T-cell (primary cell): Measurements from ENCODE around the gene NSD2. TPM values are rescaled to one million over a fixed set of nuclear protein-coding genes. Genes with fewer than 3 reads are reported as not detected.
A peak's percentile ranks its signal among the peaks of the same experiment; 100 is the strongest.

ENCODE experiments used
- ATAC-seq, 4 experiments: fragments of 200-7000 bp in 3 of 4; fragments of 150-1000 bp in 1 of 4; cut with Tn5 transposase; replicated peaks in 1 of 4; 1 replicate in 3 of 4; 2 replicates in 1 of 4; pipeline ENCODE4 v1.10.0; 2021; ENCODE audit warnings: moderate library complexity in 3 of 4, mild to moderate bottlenecking in 2 of 4, moderate number of reproducible peaks in 1 of 4
- CTCF ChIA-PET, 2 donors: fragments of 300-600 bp; sonication (Branson Sonifier 250); formaldehyde crosslinking; loops; one replicate each; lab custom pipeline; 2022; ENCODE audit warnings: antibody characterized with exemption in 2 of 2; lab: Charles Lee
- POLR2A ChIA-PET, 2 donors: fragments of 300-600 bp; sonication (Branson Sonifier 250); formaldehyde crosslinking; loops; one replicate each; lab custom pipeline; 2022; ENCODE audit warnings: antibody characterized with exemption in 2 of 2; lab: Charles Lee
- DNase-seq, 35 experiments: peaks; one replicate each; pipeline versions ENCODE4 v3.0.0 to v3.0.0-alpha.2; 2013 to 2023
- H3K27ac ChIP-seq: one replicate; pipeline ENCODE4 v1.5.1; 2013; ENCODE audit warnings: low read length
- H3K27me3 ChIP-seq, 2 experiments: replicated peaks in 1 of 2; 1 replicate in 1 of 2; 2 replicates in 1 of 2; pipeline versions ENCODE4 v1.6.1 to v1.7.0; 2013; ENCODE audit warnings: low read length in 1 of 2, mixed read lengths in 1 of 2; ENCODE audit not compliant: control insufficient read depth in 2 of 2, insufficient read depth in 2 of 2; ENCODE audit errors: extremely low read depth in 1 of 2
- H3K36me3 ChIP-seq, 2 donors: 1 replicate in 1 of 2; 2 replicates in 1 of 2; pipeline versions ENCODE4 v1.6.1 to v1.7.0; 2013; ENCODE audit warnings: low read length in 1 of 2; ENCODE audit not compliant: control insufficient read depth in 2 of 2, insufficient read depth in 1 of 2; ENCODE audit errors: extremely low read depth in 1 of 2
- H3K4me1 ChIP-seq, 2 experiments: 1 replicate in 1 of 2; 2 replicates in 1 of 2; pipeline versions ENCODE4 v1.6.1 to v1.7.0; 2013; ENCODE audit warnings: low read length in 2 of 2, mixed read lengths in 1 of 2; ENCODE audit not compliant: insufficient read depth in 2 of 2, control insufficient read depth in 1 of 2; ENCODE audit errors: extremely low read depth in 1 of 2
- H3K4me3 ChIP-seq, 2 donors: 1 replicate in 1 of 2; 2 replicates in 1 of 2; pipeline versions ENCODE4 v1.5.1 to v1.7.0; 2013; ENCODE audit warnings: mild to moderate bottlenecking in 2 of 2, low read length in 1 of 2, moderate library complexity in 1 of 2; ENCODE audit not compliant: control insufficient read depth in 1 of 2; ENCODE audit errors: extremely low read depth in 1 of 2
- H3K9me3 ChIP-seq: 2 replicates; pipeline ENCODE4 v1.7.0; 2013
- H3K27ac Mint-ChIP-seq, 2 donors: one replicate each; pipeline ENCODE4 v1.8.0; 2020 to 2021; ENCODE audit warnings: mild to moderate bottlenecking in 2 of 2, mixed read lengths in 2 of 2
- H3K27me3 Mint-ChIP-seq, 2 donors: one replicate each; pipeline ENCODE4 v1.8.0; 2021 to 2022; ENCODE audit warnings: mixed read lengths in 2 of 2
- H3K36me3 Mint-ChIP-seq: one replicate; pipeline ENCODE4 v1.8.0; 2021; ENCODE audit warnings: mixed read lengths
- H3K4me1 Mint-ChIP-seq, 3 donors: one replicate each; pipeline ENCODE4 v1.8.0; 2020 to 2022; ENCODE audit warnings: mixed read lengths in 3 of 3, mild to moderate bottlenecking in 1 of 3
- H3K4me3 Mint-ChIP-seq, 3 donors: one replicate each; pipeline ENCODE4 v1.8.0; 2020 to 2022; ENCODE audit warnings: mild to moderate bottlenecking in 3 of 3, mixed read lengths in 3 of 3, moderate library complexity in 3 of 3
- H3K9me3 Mint-ChIP-seq, 3 donors: one replicate each; pipeline ENCODE4 v1.8.0; 2020 to 2022; ENCODE audit warnings: mixed read lengths in 3 of 3
- WGBS: methylation state at CpG from one replicate; pipeline ENCODE4 v1.1.5; 2013; ENCODE audit warnings: missing lambda C conversion rate; ENCODE audit not compliant: insufficient coverage; 5-methylcytosine and 5-hydroxymethylcytosine counted together
- total RNA-seq, 35 experiments: library from RNA in 6 of 35; stranded (reverse) in 6 of 35; fragments of 120-200 nt in 1 of 35; gene quantifications; one replicate each; pipeline versions ENCODE4 v1.2.1 to v1.2.4 and lab custom pipeline; 2013 to 2026

Gene NSD2
- total RNA-seq, 5 donors from 2014 or later (not counting 1 experiment from before 2014, with no cell fraction given) = 40.8 to 55.3 (median 48.3) TPM

DNA sequence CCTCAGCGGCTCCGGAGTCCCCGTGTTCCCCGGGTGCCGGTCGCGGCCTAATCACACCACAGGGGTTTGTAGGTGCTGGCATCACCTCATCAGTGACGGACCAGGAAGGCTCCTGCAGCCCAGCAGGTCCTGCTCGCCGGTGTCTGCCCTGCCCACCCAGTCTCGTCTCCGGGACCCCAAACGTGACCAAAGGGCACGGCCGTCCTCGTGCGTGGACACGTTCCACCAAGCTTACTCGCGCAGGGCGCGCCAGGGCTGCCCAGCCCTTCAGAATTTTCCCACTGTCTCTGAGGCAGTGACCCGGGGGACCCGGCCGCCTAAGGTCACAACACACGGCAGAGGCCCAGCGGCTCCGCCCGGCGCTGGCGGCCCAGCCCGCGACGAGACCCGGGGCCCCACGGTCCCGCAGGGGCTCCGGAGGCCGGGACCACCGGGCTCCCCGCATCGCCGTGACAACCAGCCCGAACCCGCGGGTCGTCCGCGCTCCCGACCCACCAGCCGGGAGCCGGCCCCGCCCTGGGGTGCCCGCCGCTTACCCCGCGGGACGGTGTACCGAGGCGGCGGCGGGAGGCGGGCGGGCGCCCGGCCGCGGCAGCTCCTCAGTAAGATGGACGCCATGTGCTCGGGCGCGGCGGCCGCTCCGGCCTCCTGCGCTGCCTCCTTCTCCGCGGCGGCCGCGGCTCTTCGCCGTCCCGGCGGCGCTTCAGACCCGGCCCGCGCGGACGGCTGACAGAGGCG, 15.7 kb upstream of the NSD2 start:
- DNase-seq = peak in 6 of 35 experiments; percentile 4 to 34 (median 8)
- peaks cover 0 to 3% of the 10 kb centered on the region in 2 experiments for H3K27me3 ChIP-seq
- H3K9me3 ChIP-seq = no peaks in the 10 kb centered on the region
- no peaks in the 10 kb centered on the region for H3K27me3 Mint-ChIP-seq
- H3K4me1 Mint-ChIP-seq = peaks cover 38 to 48% (median 42%) of the 10 kb centered on the region in 3 donors
- CTCF ChIA-PET = no interaction called here
- peak overlapping the region; percentile 9 for H3K27ac ChIP-seq
- peak overlapping the region; percentile 52 to 86 for H3K4me3 ChIP-seq
- H3K4me1 ChIP-seq = peaks cover 19 to 51% of the 10 kb centered on the region in 2 experiments
- H3K4me3 Mint-ChIP-seq = peak overlapping the region; percentile 75 to 85 (median 84)
- H3K27ac Mint-ChIP-seq = no peak overlapping the region
- peaks cover 0 to 5% of the 10 kb centered on the region in 2 donors for H3K36me3 ChIP-seq
- H3K9me3 Mint-ChIP-seq = no peaks in the 10 kb centered on the region
- WGBS = under 1% methylated on average over 92 of the region's 92 CpGs
- POLR2A ChIA-PET = interaction anchor here in 1 of 2 donors (0.6 to 0.7 kb wide), 2 partner anchors 15 to 1137 kb away, joined by 3 read pairs; partner anchors contain the start of gene NSD2
- no peaks in the 10 kb centered on the region for H3K36me3 Mint-ChIP-seq
- peak; percentile 19 to 28 (median 26) for ATAC-seq

- Histone ChIP-seq H3K9me3 (no peaks in the 10 kb centered on the region), H3K4me1 (peaks cover 16 to 48% of the 10 kb centered on the region in 2 experiments), H3K27ac (peak within 1 kb of the TSS; percentile 9), H3K4me3 (peak within 1 kb of the TSS; percentile 76 to 86), H3K27me3 (peaks cover 0 to 3% of the 10 kb centered on the region in 2 experiments), H3K36me3 (peaks cover 0 to 5% of the 10 kb centered on the region in 2 donors)
- Mint-ChIP-seq H3K36me3 (no peaks in the 10 kb centered on the region), H3K27me3 (no peaks in the 10 kb centered on the region), H3K9me3 (no peaks in the 10 kb centered on the region), H3K27ac (peak within 1 kb of the TSS; percentile 46 to 74), H3K4me1 (peaks cover 33 to 42% (median 36%) of the 10 kb centered on the region in 3 donors), H3K4me3 (peak within 1 kb of the TSS; percentile 80 to 85 (median 84))
- under 1% methylated on average over 107 of the region's 107 CpGs for WGBS
- CTCF ChIA-PET = no interaction called here
- ATAC-seq (peak; percentile 95 to 98 (median 97)), DNase-seq (peak; percentile 80 to 94 (median 87))
- POLR2A ChIA-PET = interaction anchor here in 1 of 2 donors (0.7 kb wide), 1 partner anchor 15 kb away, joined by 3 read pairs; the partner anchor contains the start of gene NSD2
Measured at GRCh38 chr4:1856071-1856942, 14.9 kb upstream of the NSD2 start, which contains the start of gene LETM1. Gene LETM1 (minus strand): TSS chr4:1856156. CDS start chr4:1855950, 206 bp downstream.

DNA sequence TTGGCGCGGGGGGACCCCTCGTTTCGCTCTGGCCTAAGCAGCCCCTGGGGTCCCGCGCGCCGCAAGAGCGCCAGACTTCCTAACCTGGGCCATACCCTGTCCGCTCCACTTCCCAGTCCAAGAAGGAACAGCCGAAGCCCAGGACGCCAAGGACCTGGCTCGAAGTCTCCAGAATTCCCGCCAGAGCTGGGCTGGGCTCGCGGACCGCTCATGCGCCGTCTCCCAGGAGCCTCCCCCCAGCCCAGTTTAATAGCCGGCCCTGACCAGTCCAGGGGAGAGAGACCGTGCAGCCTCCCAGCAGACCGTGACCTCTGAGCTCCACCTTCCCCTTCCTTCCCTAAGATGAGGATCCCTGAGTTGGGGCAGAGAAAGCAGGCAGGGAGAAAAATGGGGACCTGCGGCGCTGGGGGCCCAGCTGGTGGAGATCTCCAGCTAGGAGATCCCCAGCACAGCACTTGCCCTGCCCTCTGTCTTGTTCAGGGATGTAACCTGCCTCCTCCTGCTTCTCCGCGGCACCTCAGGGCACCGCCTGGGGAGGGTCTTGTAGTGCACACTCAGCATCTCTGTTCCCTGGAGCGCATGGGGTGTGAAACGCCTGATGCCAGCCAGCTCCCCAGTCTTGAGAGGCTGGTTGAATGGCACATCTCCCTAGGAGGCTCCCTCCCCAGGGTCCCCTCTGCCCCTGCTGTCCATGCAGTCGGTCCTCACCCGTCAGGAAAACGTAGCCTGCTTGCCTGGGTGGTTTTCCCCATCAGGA, 14.1 kb upstream of the NSD2 start:
- peak overlapping the region; percentile 19 to 74 for H3K27ac Mint-ChIP-seq
- Histone ChIP-seq H3K27ac (no peak overlapping the region), H3K4me3 (peak overlapping the region; percentile 76 to 86), H3K4me1 (peaks cover 20 to 47% of the 10 kb centered on the region in 2 experiments), H3K27me3 (peaks cover 0 to 3% of the 10 kb centered on the region in 2 experiments), H3K9me3 (no peaks in the 10 kb centered on the region), H3K36me3 (peaks cover 0 to 5% of the 10 kb centered on the region in 2 donors)
- no peaks in the 10 kb centered on the region for H3K36me3 Mint-ChIP-seq
- peaks cover 33 to 41% (median 36%) of the 10 kb centered on the region in 3 donors for H3K4me1 Mint-ChIP-seq
- CTCF ChIA-PET = interaction anchor here in 1 of 2 donors (0.9 kb wide), 1 partner anchor 47 kb away, joined by 3 read pairs; no protein-coding TSS in a partner anchor
- no peak for DNase-seq
- 33% methylated on average over 19 of the region's 32 CpGs for WGBS
- no peak for ATAC-seq
- POLR2A ChIA-PET = no interaction called here
- no peaks in the 10 kb centered on the region for H3K9me3 Mint-ChIP-seq
- no peaks in the 10 kb centered on the region for H3K27me3 Mint-ChIP-seq
- peak overlapping the region; percentile 73 to 79 (median 75) for H3K4me3 Mint-ChIP-seq

DNA sequence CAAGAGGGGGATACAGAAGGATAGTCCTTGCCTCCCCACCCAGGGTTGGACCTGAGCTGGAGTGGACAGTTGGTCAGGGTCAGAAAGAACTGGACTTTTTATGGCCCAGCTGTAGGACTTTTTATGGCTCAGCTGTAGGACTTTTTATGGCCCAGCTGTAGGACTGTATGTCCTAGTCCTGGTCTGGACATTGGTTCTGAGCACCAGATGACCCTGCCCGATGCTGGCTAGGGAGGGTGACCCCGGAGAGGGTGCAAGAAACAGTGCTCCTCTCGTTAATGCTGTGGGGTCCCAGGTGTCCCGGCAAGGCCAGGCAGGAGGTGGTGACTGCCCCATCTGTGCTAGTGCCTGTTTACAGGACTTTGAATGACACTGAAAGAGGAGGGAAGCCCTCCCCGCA, 13.3 kb upstream of the NSD2 start:
- Mint-ChIP-seq H3K9me3 (no peaks in the 10 kb centered on the region), H3K36me3 (no peaks in the 10 kb centered on the region), H3K4me3 (no peak overlapping the region), H3K4me1 (peaks cover 30 to 38% (median 33%) of the 10 kb centered on the region in 3 donors), H3K27ac (peak overlapping the region in 1 of 2 donors; percentile 34), H3K27me3 (no peaks in the 10 kb centered on the region)
- WGBS = 91% methylated on average over 5 of the region's 5 CpGs
- POLR2A ChIA-PET = no interaction called here
- ATAC-seq = no peak
- H3K4me3 ChIP-seq = no peak overlapping the region
- H3K27me3 ChIP-seq = peaks cover 0 to 7% of the 10 kb centered on the region in 2 experiments
- DNase-seq = no peak
- H3K36me3 ChIP-seq = peaks cover 0 to 5% of the 10 kb centered on the region in 2 donors
- H3K27ac ChIP-seq = no peak overlapping the region
- CTCF ChIA-PET = interaction anchor here in 1 of 2 donors (0.9 kb wide), 1 partner anchor 46 kb away, joined by 3 read pairs; no protein-coding TSS in a partner anchor
- peaks cover 23 to 47% of the 10 kb centered on the region in 2 experiments for H3K4me1 ChIP-seq
- no peaks in the 10 kb centered on the region for H3K9me3 ChIP-seq

DNA sequence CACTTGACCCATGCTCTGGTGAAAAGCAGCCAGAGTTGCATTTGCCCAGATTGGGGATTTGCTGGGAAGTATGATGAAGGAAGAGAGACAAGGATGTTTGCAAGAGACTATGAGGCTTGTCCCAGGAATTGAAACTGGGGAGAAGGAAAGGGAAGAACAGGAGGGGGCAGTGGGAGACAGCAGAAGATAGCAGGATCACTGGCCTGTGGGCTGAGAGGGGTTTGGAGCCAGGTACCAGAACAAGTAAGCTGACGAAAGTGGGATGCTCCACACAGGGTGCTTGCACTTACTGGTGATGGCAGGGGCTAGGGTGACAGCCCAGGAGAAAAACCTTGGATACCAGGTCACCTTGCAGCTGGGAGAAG, 11.8 kb upstream of the NSD2 start:
- Mint-ChIP-seq H3K36me3 (no peaks in the 10 kb centered on the region), H3K27ac (peak overlapping the region in 1 of 2 donors; percentile 11), H3K27me3 (peaks cover 0 to 4% of the 10 kb centered on the region in 2 donors), H3K4me3 (no peak overlapping the region), H3K4me1 (peaks cover 29 to 37% (median 31%) of the 10 kb centered on the region in 3 donors), H3K9me3 (no peaks in the 10 kb centered on the region)
- Histone ChIP-seq H3K27ac (no peak overlapping the region), H3K36me3 (peaks cover 0 to 5% of the 10 kb centered on the region in 2 donors), H3K4me1 (peaks cover 27 to 51% of the 10 kb centered on the region in 2 experiments), H3K27me3 (peaks cover 0 to 19% of the 10 kb centered on the region in 2 experiments), H3K4me3 (no peak overlapping the region), H3K9me3 (no peaks in the 10 kb centered on the region)
- CTCF ChIA-PET = interaction anchor here in 1 of 2 donors (0.6 kb wide), 3 partner anchors 32 to 1103 kb away, joined by 3 to 4 read pairs (median 3); no protein-coding TSS in a partner anchor
- WGBS = 83% methylated on average over 1 of the region's 1 CpG
- ATAC-seq (no peak), DNase-seq (no peak)
- POLR2A ChIA-PET = interaction anchor here (0.6 kb wide), 2 partner anchors 11 to 598 kb away, joined by 3 to 4 read pairs; no protein-coding TSS in a partner anchor
